HG03469 (cell line): Measurements from ENCODE around the gene SEPTIN3.

Experiments used
- ATAC-seq: cut with Tn5 transposase; IDR thresholded peaks from one replicate; pipeline ENCODE4 v1.9.1; 2021; ENCODE audit warnings: mild to moderate bottlenecking, moderate library complexity, moderate number of reproducible peaks; ENCODE audit not compliant: unreplicated experiment

SEPTIN3 gene

DNA sequence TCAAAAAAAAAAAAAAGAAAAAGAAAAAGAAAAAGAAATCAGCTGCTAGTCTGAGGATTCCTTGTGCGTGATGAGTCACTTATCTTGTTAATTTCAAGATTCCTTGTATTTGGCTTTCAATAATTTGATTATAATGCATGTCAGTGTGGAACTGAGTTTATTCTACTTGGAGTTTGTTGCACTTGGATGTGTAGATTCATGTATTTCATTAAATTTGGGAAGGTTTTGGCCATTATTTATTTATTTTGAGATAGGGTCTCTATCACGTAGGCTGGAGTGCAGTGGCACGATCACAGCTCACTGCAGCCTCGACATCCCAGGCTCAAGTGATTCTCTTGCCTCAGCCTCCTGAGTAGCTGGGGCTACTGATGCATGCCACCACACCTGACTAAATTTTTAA, 44.1 kb downstream of the SEPTIN3 start:
- no peak for ATAC-seq

- ATAC-seq: no peak
Observed at GRCh38 chr22:42016111-42016510, 46.9 kb downstream of the SEPTIN3 start.

DNA sequence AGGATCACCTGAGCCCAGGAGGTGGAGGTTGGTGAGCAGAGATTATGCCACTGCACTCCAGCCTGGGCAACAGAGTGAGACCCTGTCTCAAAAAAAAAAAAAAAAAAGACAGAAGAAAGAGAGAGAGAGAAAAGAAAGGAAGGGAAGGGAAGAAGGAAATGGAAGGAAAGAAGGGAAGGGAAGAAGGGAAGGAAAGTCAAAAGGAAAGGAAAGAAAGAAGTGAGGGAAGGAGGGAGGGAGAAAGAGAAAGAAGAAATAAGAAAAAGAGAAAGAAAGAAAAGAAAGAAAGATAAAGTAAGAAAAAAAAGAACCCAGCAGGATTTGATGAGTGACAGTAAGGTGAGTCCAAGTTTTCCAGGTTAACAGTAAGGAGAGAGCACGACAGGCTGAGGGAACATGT, 49.0 kb downstream of the SEPTIN3 start:
- no peak for ATAC-seq
